Activated CD4-positive, CD25-positive, alpha-beta regulatory T cell treated with anti-CD3 and anti-CD28 coated beads, Interleukin-2, amount 50 U/mL, for 24 hours (primary cell): Measurements from ENCODE around the gene ITGA11.

Experiments
- ATAC-seq, 2 donors: fragments of 150-1000 bp; cut with Tn5 transposase; one replicate each; pipeline ENCODE4 v1.10.0; 2021; ENCODE audit warnings: mild to moderate bottlenecking in 1 of 2, moderate library complexity in 1 of 2

Gene ITGA11, protein sequence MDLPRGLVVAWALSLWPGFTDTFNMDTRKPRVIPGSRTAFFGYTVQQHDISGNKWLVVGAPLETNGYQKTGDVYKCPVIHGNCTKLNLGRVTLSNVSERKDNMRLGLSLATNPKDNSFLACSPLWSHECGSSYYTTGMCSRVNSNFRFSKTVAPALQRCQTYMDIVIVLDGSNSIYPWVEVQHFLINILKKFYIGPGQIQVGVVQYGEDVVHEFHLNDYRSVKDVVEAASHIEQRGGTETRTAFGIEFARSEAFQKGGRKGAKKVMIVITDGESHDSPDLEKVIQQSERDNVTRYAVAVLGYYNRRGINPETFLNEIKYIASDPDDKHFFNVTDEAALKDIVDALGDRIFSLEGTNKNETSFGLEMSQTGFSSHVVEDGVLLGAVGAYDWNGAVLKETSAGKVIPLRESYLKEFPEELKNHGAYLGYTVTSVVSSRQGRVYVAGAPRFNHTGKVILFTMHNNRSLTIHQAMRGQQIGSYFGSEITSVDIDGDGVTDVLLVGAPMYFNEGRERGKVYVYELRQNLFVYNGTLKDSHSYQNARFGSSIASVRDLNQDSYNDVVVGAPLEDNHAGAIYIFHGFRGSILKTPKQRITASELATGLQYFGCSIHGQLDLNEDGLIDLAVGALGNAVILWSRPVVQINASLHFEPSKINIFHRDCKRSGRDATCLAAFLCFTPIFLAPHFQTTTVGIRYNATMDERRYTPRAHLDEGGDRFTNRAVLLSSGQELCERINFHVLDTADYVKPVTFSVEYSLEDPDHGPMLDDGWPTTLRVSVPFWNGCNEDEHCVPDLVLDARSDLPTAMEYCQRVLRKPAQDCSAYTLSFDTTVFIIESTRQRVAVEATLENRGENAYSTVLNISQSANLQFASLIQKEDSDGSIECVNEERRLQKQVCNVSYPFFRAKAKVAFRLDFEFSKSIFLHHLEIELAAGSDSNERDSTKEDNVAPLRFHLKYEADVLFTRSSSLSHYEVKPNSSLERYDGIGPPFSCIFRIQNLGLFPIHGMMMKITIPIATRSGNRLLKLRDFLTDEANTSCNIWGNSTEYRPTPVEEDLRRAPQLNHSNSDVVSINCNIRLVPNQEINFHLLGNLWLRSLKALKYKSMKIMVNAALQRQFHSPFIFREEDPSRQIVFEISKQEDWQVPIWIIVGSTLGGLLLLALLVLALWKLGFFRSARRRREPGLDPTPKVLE

DNA sequence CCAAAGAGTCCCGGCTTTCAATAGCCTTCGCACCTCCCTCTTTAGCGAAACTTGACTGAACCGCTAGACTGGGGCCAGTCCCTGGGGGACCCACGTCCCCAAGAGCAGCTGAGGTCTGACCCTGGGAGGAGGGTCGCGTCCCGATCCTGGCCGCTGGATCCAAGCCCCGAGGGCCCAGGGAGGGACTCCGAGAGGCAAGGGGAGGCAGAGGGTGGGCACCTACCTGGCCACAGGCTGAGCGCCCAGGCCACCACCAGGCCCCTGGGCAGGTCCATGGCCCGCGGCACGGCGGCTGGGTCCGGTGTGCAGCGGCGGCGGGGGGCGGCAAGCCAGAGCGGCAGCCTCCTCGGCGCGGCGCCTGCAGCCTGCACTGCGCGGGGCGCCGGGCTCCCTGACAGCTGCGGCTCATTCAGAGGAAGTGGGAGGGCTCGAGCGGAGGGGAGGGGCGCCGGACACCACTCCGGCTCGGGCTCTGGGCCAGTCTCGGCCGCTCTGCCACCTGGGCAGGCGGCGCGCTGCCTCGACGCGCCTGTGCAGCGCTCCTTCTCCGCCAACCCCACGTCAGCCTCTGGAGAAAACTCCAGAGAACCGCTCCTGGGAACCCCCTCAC is at the start of gene ITGA11:
Gene ITGA11, minus strand, starts transcription at position 372 of the 610 bp plus-strand sequence. Its CDS starts 97 bp downstream, at position 275.
- no peak for ATAC-seq

DNA sequence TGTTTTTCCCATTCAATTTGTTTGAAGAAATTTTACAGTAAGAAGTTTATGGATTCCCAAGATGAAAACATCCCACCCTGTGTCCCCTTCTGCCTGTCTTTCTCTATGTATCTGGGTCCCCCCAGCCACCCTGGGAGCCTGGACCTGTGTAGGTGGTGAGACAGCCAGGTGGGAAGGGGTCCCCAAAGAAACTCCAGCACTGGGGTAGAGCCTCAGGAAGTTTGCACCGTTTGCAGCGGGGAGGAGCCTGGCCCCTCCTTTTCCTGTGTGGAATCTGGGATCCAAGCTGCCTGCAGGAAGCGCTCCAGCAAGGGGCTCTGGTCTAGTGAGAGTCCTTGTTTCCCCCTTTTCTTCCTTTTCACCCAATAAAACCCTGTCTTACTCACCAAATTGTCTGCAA is 49.4 kb upstream of the ITGA11 start:
- ATAC-seq: no peak

DNA sequence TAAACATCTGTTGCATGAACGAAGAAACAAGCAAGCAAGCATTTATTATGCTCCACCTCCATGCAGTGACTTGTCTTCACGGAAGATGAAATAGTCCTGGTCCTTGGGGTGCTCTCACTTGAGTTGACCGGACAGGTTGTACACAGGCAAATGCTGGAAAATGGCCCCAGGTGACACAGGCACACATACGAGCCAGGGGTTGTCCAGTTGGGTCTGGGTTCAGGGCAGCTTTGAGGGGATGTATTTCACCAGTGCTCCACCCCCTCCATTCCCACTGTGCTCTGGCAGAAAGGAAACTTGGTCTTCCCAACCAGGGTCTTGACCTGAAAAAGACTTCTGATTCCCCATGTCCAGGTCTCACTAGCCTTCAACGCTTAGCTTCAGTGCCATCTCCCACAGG is 48.3 kb upstream of the ITGA11 start:
- ATAC-seq: no peak

DNA sequence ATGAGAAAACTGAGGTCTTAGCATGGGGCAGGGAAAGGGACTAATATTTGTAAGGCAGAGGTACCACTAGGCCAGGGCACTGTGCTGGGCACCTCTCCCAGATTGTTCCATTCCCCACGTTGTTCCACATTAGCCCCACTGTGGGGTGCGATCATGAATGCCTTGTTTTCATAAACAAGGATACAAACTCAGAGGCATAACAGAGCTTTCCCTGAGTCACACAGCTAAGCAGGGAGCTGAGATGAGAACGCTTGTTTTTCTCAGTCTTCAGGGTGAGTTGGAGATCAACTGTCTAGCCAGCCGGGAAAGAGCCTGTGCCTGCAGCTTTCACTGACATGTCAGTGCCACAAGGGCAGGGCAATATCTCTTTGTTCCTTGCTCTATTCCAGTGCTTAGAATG is 47.9 kb upstream of the ITGA11 start:
- ATAC-seq: no peak

DNA sequence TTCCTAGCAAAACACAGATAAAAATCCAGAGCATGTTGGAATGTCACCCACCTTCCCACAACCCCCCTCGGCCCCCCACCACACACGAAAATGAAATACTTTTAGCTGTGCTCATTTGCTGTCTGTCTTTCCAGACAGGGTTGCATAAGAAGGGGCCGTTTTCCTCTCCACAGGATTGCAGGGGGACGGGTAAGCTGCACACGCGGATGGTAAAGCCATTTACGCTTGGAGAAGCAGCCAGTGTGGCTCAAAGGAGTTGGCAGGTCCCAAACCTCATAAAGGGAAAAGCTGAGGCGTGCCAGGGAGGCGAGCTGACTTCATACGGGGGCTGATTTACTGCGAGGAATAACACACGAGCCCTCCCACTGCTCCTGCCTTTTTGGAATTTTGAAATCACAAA is 47.4 kb upstream of the ITGA11 start:
- no peak for ATAC-seq

DNA sequence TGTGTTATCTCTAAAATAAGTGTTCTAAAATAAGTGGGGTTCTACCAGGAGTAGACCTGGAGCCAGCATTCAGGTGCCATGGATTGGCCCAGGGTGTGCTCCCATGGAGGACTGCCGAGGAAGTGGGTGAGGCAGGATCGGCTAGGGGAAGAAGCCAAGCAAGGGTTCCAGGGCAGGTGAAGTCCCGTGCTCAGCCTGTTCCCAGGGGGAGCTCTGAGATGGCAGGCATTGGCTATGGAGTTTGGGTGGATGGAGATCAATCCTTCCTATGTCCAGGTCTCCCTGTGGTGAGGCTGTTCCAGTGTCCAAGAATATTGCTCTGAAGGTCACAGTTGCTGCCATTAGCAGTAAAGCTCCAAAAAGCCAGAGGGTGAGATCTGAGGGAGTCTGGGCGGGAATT is 46.9 kb upstream of the ITGA11 start:
- no peak for ATAC-seq

DNA sequence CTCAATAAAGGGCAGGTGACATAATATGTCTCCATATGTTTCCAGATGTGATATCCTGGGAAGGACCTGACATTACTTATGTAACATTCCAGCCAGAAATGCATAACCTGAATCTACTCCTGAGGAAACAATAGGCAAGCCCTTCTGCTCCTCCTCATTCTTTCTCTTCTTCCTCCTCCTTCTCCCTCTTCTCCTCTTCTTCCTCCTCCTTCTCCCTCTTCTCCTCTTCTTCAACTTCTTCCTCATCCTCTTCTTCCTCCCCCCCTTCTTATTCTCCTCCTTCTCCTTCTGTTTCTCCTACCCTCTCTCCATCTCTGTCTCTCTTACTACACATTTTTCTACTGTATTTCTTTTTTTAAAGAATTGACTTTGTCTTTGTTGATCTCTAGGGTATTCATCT is 43.5 kb upstream of the ITGA11 start:
- no peak for ATAC-seq

DNA sequence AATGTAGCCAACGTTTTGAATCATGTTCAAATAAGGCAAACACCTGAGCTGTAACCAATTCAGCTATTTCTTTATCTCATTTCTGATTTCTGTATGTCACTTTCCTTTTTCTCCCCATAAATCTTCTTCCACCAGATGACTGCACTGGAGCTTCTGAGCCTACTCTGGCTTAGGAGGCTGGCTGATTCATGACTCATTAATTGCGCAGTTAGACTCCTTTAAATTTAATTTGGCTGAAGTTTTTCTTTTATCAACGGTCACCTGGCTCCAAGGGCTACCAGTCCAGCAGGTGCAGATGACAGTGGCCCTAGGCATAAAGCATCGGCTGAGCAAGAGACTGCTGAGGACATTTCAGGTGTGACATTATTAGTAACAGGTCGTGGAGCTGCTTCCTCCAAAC is 39.6 kb upstream of the ITGA11 start:
- ATAC-seq: no peak

DNA sequence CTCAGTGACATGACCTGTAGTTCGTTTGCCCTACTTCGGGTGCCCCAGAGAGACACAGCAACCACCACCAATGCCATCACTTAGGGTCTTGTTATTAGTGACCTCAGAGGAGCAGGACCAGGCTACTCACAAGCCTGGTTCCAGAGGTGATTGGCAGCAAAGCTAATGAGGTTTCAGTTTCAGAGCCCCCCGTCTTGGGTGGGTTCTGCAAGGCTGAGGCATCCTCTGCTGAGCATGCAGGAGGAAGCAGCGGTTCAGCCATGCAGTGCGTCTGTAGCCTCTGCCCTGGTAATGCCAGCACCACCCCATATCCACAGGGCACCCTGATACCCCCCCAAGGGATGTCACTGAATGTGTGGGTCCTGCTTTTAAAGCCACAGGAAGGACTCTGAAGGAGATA is 39.0 kb upstream of the ITGA11 start:
- ATAC-seq: no peak

DNA sequence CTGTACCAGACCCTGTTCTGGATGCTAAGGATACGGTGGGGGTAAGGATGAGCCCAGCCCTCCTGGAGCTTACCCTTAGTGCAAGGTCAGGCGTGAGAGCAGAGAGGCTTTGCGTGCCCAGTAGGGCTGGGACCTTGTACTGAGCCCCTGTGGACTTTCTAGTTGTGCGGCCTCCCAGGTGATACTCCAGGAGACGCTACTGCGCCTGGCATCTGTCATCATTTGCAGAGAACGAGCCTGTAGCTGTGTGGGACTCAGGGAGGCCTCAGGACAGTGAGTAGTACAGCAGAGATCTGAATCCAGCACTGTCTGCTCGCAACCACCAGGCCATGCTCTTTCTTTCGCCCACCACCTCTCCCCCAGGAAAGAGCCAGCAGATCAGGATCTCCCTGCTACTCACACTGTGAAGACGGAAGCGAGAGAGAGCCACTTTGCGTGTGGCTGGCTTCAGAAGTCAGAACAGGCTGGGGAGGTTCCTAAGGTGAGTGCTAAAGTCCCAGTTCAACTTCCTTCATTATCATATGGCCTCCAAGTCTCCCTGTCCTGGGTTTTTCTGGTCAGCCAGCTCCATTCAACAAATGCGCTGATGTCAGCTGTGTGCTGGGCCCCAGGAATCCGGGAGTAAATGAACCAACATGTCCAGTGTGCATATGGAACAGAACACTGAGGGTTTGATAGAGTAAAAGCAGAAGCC is 38.2 kb upstream of the ITGA11 start:
- ATAC-seq: no peak

DNA sequence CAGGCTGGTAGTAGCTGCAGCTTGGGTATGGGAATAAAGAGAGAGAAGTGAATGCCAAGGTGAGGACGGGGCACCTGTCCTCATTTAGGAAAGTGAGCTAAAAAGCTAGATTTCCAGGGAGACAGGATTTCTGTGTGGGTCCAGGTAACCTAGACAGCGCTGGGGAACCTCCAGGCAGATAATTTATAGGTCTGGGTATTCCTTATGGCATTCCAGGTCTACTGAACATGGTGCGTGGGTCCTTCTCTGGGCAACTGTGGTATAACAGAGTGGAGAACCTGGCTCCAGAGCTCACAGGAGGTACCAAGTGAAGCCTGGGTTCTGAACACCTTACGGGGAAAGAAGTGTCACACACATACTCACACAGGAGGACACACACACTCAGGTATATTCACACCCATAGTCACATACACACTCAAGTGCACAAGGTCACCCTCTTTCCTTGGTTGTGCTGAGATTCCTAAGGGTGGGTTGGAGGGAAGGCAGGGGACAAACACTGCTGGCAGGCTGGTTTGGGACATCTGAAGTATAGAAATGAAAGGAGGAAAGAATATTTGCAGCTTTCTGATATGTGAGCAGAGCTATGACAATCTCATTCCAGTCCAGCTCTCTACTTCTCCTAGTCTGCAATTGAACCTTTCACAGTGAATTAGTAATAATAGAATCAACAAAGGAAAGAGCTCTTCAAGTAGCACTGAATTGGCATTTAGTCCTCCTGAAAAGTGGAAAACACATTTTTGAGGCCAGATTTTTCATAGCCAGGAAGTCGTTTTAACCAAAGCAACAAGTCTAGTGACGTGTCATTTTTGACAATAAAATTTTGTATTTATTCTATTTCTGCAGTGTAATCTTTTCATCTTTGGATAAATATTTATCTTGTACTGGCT is 37.4 kb upstream of the ITGA11 start:
- ATAC-seq: no peak

DNA sequence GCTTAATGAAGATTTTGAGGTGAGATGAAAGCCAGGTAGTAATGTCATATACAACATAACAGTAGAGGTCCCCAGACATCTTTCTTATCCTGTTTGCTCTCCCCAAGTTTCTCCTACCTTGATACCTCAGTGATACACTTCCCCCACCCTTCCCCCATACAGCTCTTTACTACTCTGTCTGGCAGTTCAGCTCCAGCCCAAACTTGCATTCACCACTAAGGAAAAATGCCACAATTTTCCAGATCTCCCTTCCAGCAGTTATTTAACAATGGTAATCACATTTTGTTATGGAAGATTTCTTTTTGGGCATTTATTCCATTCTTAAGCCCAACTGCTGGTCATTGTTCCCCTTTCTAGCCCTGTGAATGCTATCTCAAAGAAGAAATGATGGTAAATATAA is 34.9 kb upstream of the ITGA11 start:
- no peak for ATAC-seq

DNA sequence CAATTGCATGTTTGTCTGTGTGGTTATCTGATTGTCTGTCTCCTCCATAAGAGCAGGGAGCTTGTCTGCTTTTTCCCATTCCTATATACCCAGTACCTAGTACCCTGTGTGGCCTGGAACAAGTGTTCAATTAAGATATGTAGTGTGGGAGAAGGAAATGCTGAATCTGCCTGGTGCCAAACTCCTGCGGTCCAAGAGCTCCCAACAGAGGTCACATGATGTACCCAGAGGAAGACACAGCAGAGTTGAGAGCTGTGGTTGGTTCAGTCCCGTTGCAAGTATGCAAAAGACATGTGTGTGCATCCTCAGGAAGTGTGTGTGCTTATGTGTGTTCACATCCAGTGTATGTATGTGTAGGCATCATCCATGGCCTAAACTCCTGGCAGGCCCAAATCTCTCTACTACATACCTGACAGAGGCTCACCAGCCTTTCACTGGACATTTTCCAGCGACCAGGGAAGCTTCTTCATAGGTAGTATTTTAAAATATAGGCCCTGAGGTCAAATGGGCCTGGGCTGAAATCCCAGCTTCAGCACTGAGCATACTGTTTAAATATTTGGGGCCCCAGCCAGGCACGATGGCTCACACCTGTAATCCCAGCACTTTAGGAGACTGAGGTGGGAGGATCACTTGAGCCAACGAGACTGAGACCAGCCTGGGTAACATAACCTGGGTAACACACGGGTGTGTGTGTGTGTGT is 34.0 kb upstream of the ITGA11 start:
- ATAC-seq: no peak

DNA sequence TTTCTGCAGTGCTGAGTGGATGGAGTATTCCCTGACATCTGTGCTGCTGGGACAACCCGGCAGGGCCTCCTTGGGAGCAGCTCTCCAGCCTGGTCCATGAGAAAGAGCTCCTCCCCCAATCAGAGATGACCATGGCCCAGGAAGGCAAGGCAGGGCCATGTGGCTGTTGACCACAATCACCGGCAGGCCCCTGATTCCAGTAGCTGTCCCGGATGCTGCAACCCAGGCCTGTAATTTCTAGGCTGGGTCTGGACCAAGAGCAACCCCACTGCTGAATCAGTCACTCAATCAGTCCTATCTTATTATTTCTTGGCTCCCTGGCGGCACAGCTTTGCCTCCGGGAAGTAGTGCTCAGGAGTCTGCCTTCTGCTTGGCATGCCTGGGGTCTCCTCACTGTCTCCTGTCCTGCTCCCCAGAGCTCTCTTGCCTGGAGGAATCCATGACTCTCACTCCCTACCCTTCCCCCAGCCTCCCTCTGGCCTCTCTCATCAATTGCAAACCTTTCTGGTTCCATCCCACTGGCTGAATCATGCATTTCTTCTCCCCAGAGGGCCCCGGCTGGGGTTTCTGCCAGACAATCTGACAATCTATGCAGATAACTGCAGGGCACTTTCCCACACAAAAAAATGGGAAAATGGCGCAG is 32.6 kb upstream of the ITGA11 start:
- no peak for ATAC-seq

DNA sequence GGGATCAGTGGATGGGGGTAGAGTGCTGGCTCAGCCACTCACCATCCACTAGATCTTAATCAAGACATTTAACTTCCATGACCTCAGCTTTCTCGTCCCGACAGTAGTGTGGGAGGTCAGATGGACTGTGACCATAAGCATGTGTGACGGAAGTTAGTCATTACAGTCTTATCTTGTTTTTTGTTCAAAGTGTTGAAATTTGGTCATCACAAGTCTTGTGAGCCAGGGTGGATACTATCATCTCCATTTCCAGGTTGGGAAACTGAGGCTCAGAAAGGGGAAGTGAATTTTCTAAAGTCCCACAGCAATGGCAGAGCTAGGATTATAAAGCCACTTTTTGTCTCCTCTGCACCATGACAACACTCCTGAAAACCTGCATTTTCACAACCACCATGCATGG is 32.0 kb upstream of the ITGA11 start:
- ATAC-seq: no peak

DNA sequence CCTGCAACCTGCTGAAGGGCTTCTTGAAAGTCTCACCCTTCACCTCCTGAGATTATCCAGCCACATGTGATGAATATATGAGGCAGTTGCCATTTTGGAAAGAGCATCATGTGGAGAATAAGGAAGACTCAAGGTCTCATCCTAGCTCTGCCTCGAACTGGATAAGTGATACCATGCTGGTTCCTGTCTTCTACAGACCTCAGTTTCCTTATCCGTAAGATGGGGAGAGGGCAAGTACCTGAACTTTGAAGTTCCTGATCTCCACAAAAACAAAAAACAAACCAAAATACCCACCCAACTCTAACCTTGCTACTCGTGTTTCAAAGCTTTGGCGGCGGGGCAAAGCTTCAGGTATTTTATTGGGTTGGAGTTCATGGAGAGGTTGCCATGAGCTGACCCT is 31.5 kb upstream of the ITGA11 start:
- no peak for ATAC-seq

DNA sequence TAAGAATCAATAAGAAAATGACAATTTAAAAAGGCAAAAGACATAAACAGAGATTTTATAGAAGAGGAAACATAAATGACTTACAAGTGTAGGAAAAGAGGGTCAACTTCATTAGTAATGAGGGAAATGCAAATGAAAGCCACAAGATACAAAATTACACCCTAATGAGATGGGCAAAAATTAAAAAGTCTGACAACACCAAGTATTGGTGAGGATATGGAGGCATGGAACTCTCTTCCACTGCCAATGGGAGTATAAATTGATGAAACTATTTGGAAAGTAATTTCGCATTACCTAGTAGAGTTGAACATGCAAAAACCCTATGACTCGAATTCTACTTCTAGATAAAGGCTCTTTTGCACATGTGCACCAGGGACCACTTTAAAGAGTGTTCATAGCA is 28.2 kb upstream of the ITGA11 start:
- ATAC-seq: no peak

DNA sequence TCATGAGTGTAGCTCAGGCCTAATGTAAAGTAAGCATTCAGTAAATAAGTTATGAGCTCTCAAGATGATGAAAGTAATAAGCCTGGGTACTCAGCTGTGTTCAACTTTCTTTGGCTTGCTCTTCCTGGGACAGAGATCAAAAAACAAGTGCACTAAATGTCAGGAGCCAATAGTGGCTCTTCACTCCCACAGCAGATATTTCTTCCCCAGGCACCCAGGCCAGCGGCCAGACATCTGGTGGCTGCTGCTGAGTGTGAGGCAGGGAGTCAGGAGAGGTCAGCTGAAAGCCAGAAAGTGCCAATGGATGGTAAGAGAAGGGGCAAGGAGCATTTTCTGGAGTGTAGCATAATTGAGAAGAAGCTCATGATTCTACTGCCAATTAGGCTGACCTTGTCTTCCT is 18.2 kb upstream of the ITGA11 start:
- no peak for ATAC-seq

DNA sequence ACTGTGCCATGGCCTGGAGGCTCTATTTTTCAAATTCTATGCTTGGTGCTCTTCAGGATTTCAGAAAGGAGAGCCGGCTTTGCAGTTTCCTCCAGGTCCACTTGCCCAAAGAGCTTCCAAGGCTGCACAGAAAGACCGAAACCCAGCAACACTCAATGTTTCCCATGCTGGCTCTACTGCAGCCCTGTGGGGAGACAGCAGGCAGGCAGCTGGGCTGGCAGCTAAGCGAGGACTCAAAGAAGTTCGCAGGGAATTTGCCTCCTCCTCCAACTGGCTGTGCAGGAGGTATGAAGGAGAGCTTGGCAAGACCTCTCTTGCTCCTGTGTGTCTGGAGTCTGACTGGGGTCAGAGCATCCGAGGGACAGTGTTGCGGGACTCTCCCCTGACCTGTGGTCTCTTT is 17.4 kb upstream of the ITGA11 start:
- ATAC-seq: no peak
